Vagina (tissue), 2 donors: ENCODE measurements around the gene AP2A1. TPM values are rescaled to one million over a fixed set of nuclear protein-coding genes. Genes with fewer than 3 reads are reported as not detected.

Experiments
- DNase-seq, 2 donors: peaks; one replicate each; pipeline ENCODE4 v3.0.0-alpha.2; 2017; ENCODE audit errors: extremely low spot score in 2 of 2
- H3K27ac ChIP-seq: fragments of 200-600 bp; sonication (generic); one replicate; pipeline ENCODE4 v1.5.1; 2019
- H3K27me3 ChIP-seq: fragments of 200-600 bp; sonication (generic); one replicate; pipeline ENCODE4 v1.5.1; 2019
- H3K36me3 ChIP-seq, 2 donors: fragments of 200-600 bp; sonication (generic); one replicate each; pipeline ENCODE4 v1.5.1; 2017 to 2019
- H3K4me1 ChIP-seq: fragments of 200-600 bp; sonication (generic); one replicate; pipeline ENCODE4 v1.5.1; 2019
- H3K4me3 ChIP-seq, 2 donors: fragments of 200-600 bp; sonication (generic); 1 replicate in 1 of 2; 2 replicates in 1 of 2; pipeline ENCODE4 v1.5.1; 2016 to 2019
- H3K9me3 ChIP-seq: fragments of 200-600 bp; sonication (generic); one replicate; pipeline ENCODE4 v1.5.1; 2019
- CTCF ChIP-seq, 3 experiments: fragments of 450-650 bp in 2 of 3; fragments of 200-600 bp in 1 of 3; sonication (generic) in 1 of 3; IDR thresholded peaks; one replicate each; pipeline ENCODE4 v1.5.1; 2017 to 2019; ENCODE audit warnings: antibody characterized with exemption in 3 of 3, mild to moderate bottlenecking in 2 of 3, moderate library complexity in 2 of 3
- POLR2A ChIP-seq, 2 donors: fragments of 450-650 bp; IDR thresholded peaks; one replicate each; pipeline ENCODE4 v1.6.1; 2017; ENCODE audit warnings: antibody characterized with exemption in 2 of 2, mild to moderate bottlenecking in 2 of 2, moderate library complexity in 2 of 2
- POLR2AphosphoS5 ChIP-seq, 2 donors: sonication (generic); formaldehyde crosslinking; IDR thresholded peaks; one replicate each; pipeline ENCODE4 v1.9.0; 2017; ENCODE audit warnings: antibody characterized with exemption in 2 of 2, mild to moderate bottlenecking in 2 of 2, low read depth in 1 of 2; ENCODE audit not compliant: insufficient read depth in 1 of 2
- intact Hi-C: fragments of 100-400 bp; cut with DNase I; formaldehyde crosslinking; loops from one replicate; pipeline ENCODE4 v1.15.1; 2023
- total RNA-seq: library from RNA; depleted of rRNA; stranded (reverse); fragments of >200 nt; gene quantifications from one replicate; pipeline ENCODE4 v1.2.3, GENCODE V29; 2016

Gene AP2A1
- total RNA-seq, 1 donor from 2014 or later: 80.8 TPM

GRCh38 chr19:49832556-49832955, 65.8 kb downstream of the AP2A1 start:
- peaks cover 3 to 76% of the 10 kb centered on the region in 2 donors for H3K36me3 ChIP-seq

GRCh38 chr19:49833599-49833998, 66.8 kb downstream of the AP2A1 start:
- H3K36me3 ChIP-seq: peaks cover 3 to 76% of the 10 kb centered on the region in 2 donors
- TF ChIP-seq CTCF (IDR thresholded peaks at IDR 0.05) (no peak), POLR2A (IDR thresholded peaks at IDR 0.05) (no peak), POLR2AphosphoS5 (IDR thresholded peaks at IDR 0.05; ENCODE audit: insufficient read depth in 1 of 2, low read depth in 1 of 2) (no peak)
- intact Hi-C loops: no loop called here

More at GRCh38 chr19:49832556-49832955, 65.8 kb downstream of the AP2A1 start:
- Histone ChIP-seq H3K4me1 (no peaks in the 10 kb centered on the region), H3K4me3 (no peak overlapping the region), H3K27ac (no peak overlapping the region), H3K9me3 (no peaks in the 10 kb centered on the region), H3K27me3 (no peaks in the 10 kb centered on the region)
- TF ChIP-seq POLR2AphosphoS5 (IDR thresholded peaks at IDR 0.05; ENCODE audit: insufficient read depth in 1 of 2, low read depth in 1 of 2) (no peak), POLR2A (IDR thresholded peaks at IDR 0.05) (no peak), CTCF (IDR thresholded peaks at IDR 0.05) (no peak)
- no peak for DNase-seq
- intact Hi-C loops: no loop called here

GRCh38 chr19:49835562-49835961, 68.8 kb downstream of the AP2A1 start:
- no peaks in the 10 kb centered on the region for H3K4me1 ChIP-seq
- no peak overlapping the region for H3K4me3 ChIP-seq
- H3K36me3 ChIP-seq: peaks cover 3 to 75% of the 10 kb centered on the region in 2 donors
- no peaks in the 10 kb centered on the region for H3K9me3 ChIP-seq
- no peaks in the 10 kb centered on the region for H3K27me3 ChIP-seq
- TF ChIP-seq POLR2AphosphoS5 (IDR thresholded peaks at IDR 0.05; ENCODE audit: insufficient read depth in 1 of 2, low read depth in 1 of 2): no peak
- no peak for TF ChIP-seq POLR2A (IDR thresholded peaks at IDR 0.05)
- no peak for TF ChIP-seq CTCF (IDR thresholded peaks at IDR 0.05)
- no peak for DNase-seq
- no peak overlapping the region for H3K27ac ChIP-seq
- intact Hi-C loops: no loop called here

More at GRCh38 chr19:49833599-49833998, 66.8 kb downstream of the AP2A1 start:
- no peak for DNase-seq
- Histone ChIP-seq H3K4me1 (no peaks in the 10 kb centered on the region), H3K27me3 (no peaks in the 10 kb centered on the region), H3K4me3 (no peak overlapping the region), H3K27ac (no peak overlapping the region), H3K9me3 (no peaks in the 10 kb centered on the region)

GRCh38 chr19:49836176-49837008, 69.6 kb downstream of the AP2A1 start:
- no peak overlapping the region for H3K4me3 ChIP-seq
- DNase-seq: no peak
- H3K36me3 ChIP-seq: peaks cover 3 to 67% of the 10 kb centered on the region in 2 donors
- H3K27me3 ChIP-seq: no peaks in the 10 kb centered on the region
- no peaks in the 10 kb centered on the region for H3K9me3 ChIP-seq
- H3K27ac ChIP-seq: no peak overlapping the region
- TF ChIP-seq POLR2AphosphoS5 (IDR thresholded peaks at IDR 0.05; ENCODE audit: insufficient read depth in 1 of 2, low read depth in 1 of 2) (no peak), CTCF (IDR thresholded peaks at IDR 0.05) (no peak), POLR2A (IDR thresholded peaks at IDR 0.05) (no peak)
- intact Hi-C loops: no loop called here
- no peaks in the 10 kb centered on the region for H3K4me1 ChIP-seq

GRCh38 chr19:49837009-49837310, 70.2 kb downstream of the AP2A1 start:
- peaks cover 3 to 62% of the 10 kb centered on the region in 2 donors for H3K36me3 ChIP-seq
- no peak overlapping the region for H3K27ac ChIP-seq
- H3K9me3 ChIP-seq: no peaks in the 10 kb centered on the region
- intact Hi-C loops: no loop called here
- DNase-seq: no peak
- H3K27me3 ChIP-seq: no peaks in the 10 kb centered on the region
- no peak overlapping the region for H3K4me3 ChIP-seq
- no peaks in the 10 kb centered on the region for H3K4me1 ChIP-seq
- TF ChIP-seq POLR2AphosphoS5 (IDR thresholded peaks at IDR 0.05; ENCODE audit: insufficient read depth in 1 of 2, low read depth in 1 of 2) (no peak), POLR2A (IDR thresholded peaks at IDR 0.05) (no peak), CTCF (IDR thresholded peaks at IDR 0.05) (no peak)
